ENCODE results near the gene PEAK1. TPM values are rescaled to one million over a fixed set of nuclear protein-coding genes. Genes with fewer than 3 reads are reported as not detected.
A peak's percentile ranks its signal among the peaks of the same experiment; 100 is the strongest.

PEAK1 gene
- total RNA-seq, 4 donors from 2014 or later = 91.8 to 170 (median 123) TPM

- intact Hi-C loops (cut with DNase I) = no loop called here
- H3K9me3 ChIP-seq = no peaks in the 10 kb centered on the region
- H3K36me3 ChIP-seq = peaks cover 6 to 53% (median 16%) of the 10 kb centered on the region in 4 donors
- H3K27ac ChIP-seq (replicated peaks in 1 of 4) = no peak overlapping the region
- no peak for DNase-seq (ENCODE audit: extremely low spot score)
- H3K27me3 ChIP-seq = no peaks in the 10 kb centered on the region
- H3K4me1 ChIP-seq = peaks cover 21 to 40% (median 24%) of the 10 kb centered on the region in 4 donors
- H3K4me3 ChIP-seq = no peak overlapping the region
- TF ChIP-seq EP300 (IDR thresholded peaks at IDR 0.05) (no peak), POLR2A (IDR thresholded peaks at IDR 0.05; ENCODE audit: low read depth) (no peak), CTCF (IDR thresholded peaks at IDR 0.05) (no peak), POLR2AphosphoS5 (IDR thresholded peaks at IDR 0.05) (no peak)
Observed at GRCh38 chr15:77461486-77461885, 41.6 kb upstream of the PEAK1 start.

- 65% methylated on average over 2 of the region's 2 CpGs for WGBS
- H3K4me1 ChIP-seq = peaks cover 40 to 54% (median 43%) of the 10 kb centered on the region in 4 donors
- DNase-seq (ENCODE audit: extremely low spot score) = no peak
- H3K36me3 ChIP-seq = peaks cover 0 to 31% (median 4%) of the 10 kb centered on the region in 4 donors
- H3K4me3 ChIP-seq = no peak overlapping the region
- intact Hi-C loops (cut with DNase I) = no loop called here
- no peaks in the 10 kb centered on the region for H3K27me3 ChIP-seq
- no peak for TF ChIP-seq POLR2AphosphoS5 (IDR thresholded peaks at IDR 0.05)
- no peak overlapping the region for H3K27ac ChIP-seq (replicated peaks in 1 of 4)
- H3K9me3 ChIP-seq = no peaks in the 10 kb centered on the region
Observed at GRCh38 chr15:77459031-77459430, 39.1 kb upstream of the PEAK1 start.

GRCh38 chr15:77457905-77458265, 38.0 kb upstream of the PEAK1 start:
- peaks cover 40 to 54% (median 43%) of the 10 kb centered on the region in 4 donors for H3K4me1 ChIP-seq
- H3K9me3 ChIP-seq = no peaks in the 10 kb centered on the region
- no peak overlapping the region for H3K4me3 ChIP-seq
- peak overlapping the region in 1 of 4 donors; percentile 5 for H3K27ac ChIP-seq (replicated peaks in 1 of 4)
- TF ChIP-seq CTCF (IDR thresholded peaks at IDR 0.05) = no peak
- TF ChIP-seq POLR2A (IDR thresholded peaks at IDR 0.05; ENCODE audit: low read depth) = no peak
- TF ChIP-seq POLR2AphosphoS5 (IDR thresholded peaks at IDR 0.05) = no peak
- no peak for TF ChIP-seq EP300 (IDR thresholded peaks at IDR 0.05)
- intact Hi-C loops (cut with DNase I) = no loop called here
- DNase-seq (ENCODE audit: extremely low spot score) = no peak
- no peaks in the 10 kb centered on the region for H3K27me3 ChIP-seq
- H3K36me3 ChIP-seq = peaks cover 0 to 24% (median 2%) of the 10 kb centered on the region in 4 donors

GRCh38 chr15:77457191-77457904, 37.4 kb upstream of the PEAK1 start:
- intact Hi-C loops (cut with DNase I) = no loop called here
- no peak for DNase-seq (ENCODE audit: extremely low spot score)
- H3K27ac ChIP-seq (replicated peaks in 1 of 4) = peak overlapping the region in 1 of 4 donors; percentile 5

GRCh38 chr15:77456746-77457145, 36.8 kb upstream of the PEAK1 start:
- Histone ChIP-seq H3K36me3 (peaks cover 0 to 24% (median 2%) of the 10 kb centered on the region in 4 donors), H3K27me3 (no peaks in the 10 kb centered on the region), H3K4me3 (no peak overlapping the region), H3K9me3 (no peaks in the 10 kb centered on the region), H3K4me1 (peaks cover 40 to 47% (median 43%) of the 10 kb centered on the region in 4 donors), H3K27ac (replicated peaks in 1 of 4) (peak overlapping the region in 2 of 4 donors; percentile 35 to 59)
- intact Hi-C loops (cut with DNase I) = no loop called here
- WGBS = 90% methylated on average over 1 of the region's 1 CpG
- TF ChIP-seq EP300 (IDR thresholded peaks at IDR 0.05) = no peak
- TF ChIP-seq POLR2AphosphoS5 (IDR thresholded peaks at IDR 0.05) = no peak
- TF ChIP-seq POLR2A (IDR thresholded peaks at IDR 0.05; ENCODE audit: low read depth) = no peak
- no peak for TF ChIP-seq CTCF (IDR thresholded peaks at IDR 0.05)
- DNase-seq (ENCODE audit: extremely low spot score) = no peak

More at GRCh38 chr15:77457191-77457904, 37.4 kb upstream of the PEAK1 start:
- H3K27me3 ChIP-seq = no peaks in the 10 kb centered on the region
- H3K4me3 ChIP-seq = no peak overlapping the region
- H3K9me3 ChIP-seq = no peaks in the 10 kb centered on the region
- TF ChIP-seq CTCF (IDR thresholded peaks at IDR 0.05) (no peak), EP300 (IDR thresholded peaks at IDR 0.05) (no peak), POLR2A (IDR thresholded peaks at IDR 0.05; ENCODE audit: low read depth) (no peak), POLR2AphosphoS5 (IDR thresholded peaks at IDR 0.05) (no peak)
- WGBS = 76% methylated on average over 5 of the region's 5 CpGs
- peaks cover 0 to 24% (median 2%) of the 10 kb centered on the region in 4 donors for H3K36me3 ChIP-seq
- peaks cover 40 to 53% (median 43%) of the 10 kb centered on the region in 4 donors for H3K4me1 ChIP-seq
